Fibroblast of skin of right quadriceps (primary cell): ENCODE results near the gene CAT.
A peak's percentile ranks its signal among the peaks of the same experiment; 100 is the strongest.

Experiments
- DNase-seq: peaks from one replicate; pipeline ENCODE4 v3.0.0-alpha.2; 2013

Gene CAT

GRCh38 chr11:34501500-34501899 is 62.8 kb downstream of the CAT start:
- DNase-seq = peak; percentile 81

GRCh38 chr11:34501949-34502348 is 63.2 kb downstream of the CAT start:
- peak; percentile 5 for DNase-seq

DNA sequence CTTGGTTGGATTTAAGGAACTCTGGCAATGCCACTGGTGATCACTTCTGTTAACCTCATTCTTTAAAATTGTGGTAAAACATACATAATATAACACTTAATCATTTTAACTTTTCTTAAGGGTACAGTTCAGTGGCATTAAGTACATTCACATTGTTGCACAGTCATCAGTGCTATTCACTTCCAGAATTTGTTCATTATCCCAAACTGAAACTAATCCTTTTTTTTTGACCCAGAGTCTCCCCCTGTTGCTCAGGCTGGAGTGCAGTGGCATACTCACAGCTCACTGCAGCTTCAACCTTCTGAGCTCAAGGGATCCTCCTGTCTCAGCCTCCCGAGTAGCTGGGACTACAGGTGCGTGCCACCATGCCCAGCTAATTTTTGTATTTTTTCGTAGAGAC is 64.2 kb downstream of the CAT start:
- DNase-seq = peak; percentile 13

DNA sequence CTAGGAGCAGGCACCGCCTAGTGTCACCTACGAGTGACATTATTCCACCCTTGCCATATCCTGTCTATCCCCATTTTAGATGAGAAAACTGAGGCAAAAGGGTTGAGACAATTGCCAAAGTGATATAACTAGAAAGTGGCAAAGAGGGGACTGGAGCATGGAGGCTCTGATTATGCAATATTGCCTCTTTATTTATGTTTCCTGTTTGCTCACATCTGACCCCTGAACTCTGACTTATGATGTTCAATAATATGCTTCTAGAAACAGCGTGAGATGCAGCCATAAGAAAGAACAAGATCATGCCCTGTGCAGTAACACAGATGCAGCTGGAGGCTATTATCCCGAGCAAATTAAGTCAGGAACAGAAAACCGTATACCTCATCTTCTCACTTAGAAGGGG is 67.1 kb downstream of the CAT start:
- no peak for DNase-seq

DNA sequence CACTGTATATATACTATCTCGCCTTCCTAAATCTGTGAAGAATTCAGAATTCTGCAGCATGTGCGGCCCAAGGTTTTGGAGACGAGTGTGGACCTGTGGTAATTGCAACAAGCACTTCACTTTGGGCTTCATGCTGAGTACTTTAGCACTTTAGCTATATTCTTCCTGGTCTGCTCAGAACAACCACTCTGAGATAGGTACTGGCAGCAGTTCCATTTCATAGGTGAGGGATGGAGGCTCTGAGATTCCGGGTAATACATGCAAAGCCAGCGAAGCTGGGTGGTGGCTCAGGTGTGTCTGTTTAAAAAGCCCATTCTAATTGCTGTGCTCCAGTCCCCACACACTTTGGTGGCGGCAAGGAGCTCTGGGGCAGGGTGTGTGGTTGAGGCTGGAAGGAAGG is 68.4 kb downstream of the CAT start:
- DNase-seq = no peak

DNA sequence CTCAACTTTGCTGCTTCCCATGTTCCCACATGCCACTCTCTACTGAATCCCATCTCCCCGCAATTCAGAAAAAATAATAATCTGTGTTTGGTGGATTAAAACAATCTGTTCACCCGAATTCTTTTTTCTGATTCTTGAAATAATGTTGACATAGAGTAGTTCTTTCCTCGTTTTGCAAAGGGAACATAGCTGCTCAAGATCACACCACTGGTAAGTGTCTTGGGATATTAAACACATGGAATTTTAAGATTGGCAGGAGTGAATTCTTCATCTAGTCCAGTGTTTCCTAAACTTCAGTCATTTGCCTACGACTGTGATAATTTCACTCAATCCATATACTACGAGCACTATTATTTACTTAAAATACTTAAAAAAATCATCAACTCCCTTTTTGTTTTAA is 68.9 kb downstream of the CAT start:
- DNase-seq = no peak

GRCh38 chr11:34508524-34508923 is 69.8 kb downstream of the CAT start:
- DNase-seq = peak; percentile 8

DNA sequence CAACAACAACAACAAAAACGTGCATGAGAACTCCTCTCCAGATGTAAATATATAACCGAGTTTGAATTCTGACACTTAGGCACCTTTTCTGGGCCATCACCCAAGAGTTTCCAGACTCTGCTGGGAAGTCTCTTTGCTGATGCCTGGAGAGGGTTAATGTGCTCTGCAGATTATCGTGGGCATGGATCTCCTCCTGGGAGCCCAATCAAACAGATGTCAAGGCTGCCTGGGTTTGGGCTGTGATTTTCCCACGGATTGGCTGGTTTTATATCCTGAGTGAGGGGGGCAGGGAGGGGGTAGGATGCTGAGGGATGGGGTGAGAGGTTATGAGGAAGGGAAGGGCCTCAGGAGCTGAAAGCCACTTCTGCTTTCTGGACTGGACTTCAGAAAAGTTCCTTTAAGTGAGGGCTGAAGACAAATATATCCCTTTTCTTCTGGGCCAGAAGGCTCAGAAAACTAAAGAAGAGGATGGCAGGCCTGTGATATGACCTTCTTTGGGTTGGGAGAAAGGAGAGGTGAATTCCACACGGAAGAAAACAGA is 70.7 kb downstream of the CAT start:
- DNase-seq = no peak

- DNase-seq = no peak
Observed at GRCh38 chr11:34510218-34510617, 71.5 kb downstream of the CAT start.

DNA sequence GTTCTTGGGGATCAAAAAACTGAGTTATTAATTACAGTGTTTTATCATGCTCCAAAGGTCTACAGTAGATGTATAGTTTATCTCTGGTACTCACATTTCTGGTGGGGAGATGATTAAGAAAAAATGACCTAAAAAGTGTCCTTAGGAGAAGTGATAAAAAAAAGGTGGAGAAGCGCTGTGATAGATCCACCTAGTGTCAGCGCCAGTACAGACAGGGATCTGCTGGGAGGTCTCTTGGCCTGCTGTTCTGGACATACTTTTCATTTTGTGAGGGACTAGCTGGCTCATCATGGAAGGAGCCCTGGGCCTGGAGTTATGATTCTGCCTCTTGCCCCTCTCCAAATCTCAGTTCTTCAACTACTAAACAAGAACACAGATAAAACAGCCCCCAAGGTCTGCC is 71.9 kb downstream of the CAT start:
- no peak for DNase-seq

DNA sequence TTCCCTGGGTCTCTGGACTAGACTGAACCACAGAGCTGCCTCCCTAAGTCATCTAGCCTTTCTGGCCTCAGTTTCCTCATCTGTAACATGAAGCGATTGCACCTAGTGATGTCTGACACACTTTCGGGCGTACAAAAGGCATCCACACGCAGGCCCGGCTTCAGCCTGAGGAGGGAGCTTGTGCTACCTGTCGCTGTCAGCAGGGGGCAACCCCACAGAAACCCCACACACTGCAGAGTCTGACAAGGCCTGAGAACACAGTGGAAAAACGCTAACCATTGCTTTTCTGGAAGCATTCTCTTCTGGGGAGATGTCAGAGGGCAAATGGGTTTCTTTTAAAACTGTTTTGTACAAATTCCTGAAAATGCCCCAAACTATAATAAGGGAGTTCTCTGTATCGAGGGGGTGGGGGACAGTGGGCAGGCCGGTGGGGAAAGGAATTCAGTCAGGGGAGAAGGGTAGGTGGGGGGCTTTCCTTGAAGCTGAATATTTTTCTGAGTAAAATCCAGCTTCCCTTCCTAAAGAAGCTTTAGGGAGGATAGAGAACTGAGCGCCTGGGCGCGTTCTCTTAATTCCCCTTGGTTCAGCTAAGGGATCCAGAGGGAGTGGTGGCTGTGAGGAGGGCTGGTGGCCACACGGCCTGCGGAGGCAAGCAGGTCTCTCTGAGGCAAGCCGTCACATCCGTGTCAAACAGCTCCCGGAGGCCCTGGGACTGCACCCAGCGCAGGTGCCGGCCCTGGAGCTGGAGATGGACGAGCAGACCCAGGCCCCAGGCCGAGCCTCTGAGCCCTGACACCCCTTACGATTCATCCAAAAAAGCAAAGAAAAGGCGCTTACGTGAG is 74.3 kb downstream of the CAT start:
- peak; percentile 33 for DNase-seq

DNA sequence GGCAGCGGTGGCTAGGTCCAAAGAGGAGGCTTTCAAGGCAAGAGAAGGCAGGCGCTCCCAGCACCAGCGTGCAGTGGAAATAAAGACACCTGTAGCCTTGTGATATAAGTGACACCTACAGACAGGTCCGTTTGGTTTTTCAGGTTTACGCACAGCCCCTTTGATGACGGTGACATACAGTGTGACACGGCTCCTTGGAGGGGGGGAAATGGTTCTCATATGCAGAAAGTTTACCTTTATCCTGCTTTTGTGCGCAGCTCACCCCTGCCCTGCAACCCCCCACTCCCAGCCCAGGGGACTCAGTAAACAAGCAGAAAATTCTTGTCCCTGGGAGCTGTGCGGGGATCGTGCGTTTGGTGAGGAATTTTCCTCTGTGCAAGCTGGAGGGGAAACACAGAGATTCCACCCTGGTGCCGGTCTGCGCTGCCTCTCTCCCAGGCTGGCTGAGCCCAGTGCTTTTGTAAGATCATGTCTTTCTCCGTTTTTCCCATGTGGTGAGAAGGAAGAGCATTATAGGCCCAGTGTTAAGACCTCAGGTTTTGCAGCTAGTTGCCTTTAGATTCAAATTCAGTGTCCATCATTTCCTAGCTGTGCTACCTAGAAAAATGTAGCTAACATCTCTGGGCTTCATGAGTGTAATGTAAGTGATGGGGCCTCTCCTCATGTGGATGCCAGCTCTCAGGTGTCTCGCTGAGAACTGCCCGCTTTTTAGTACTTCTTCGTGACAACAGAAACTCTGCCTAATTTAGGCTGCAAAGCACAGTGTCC is 75.1 kb downstream of the CAT start, which contains the start of gene ELF5:
TSS of gene ELF5 (minus strand) at position 113 of the 768 bp plus-strand sequence. CDS start 8,045 bp downstream, outside the sequence.
- DNase-seq = no peak

DNA sequence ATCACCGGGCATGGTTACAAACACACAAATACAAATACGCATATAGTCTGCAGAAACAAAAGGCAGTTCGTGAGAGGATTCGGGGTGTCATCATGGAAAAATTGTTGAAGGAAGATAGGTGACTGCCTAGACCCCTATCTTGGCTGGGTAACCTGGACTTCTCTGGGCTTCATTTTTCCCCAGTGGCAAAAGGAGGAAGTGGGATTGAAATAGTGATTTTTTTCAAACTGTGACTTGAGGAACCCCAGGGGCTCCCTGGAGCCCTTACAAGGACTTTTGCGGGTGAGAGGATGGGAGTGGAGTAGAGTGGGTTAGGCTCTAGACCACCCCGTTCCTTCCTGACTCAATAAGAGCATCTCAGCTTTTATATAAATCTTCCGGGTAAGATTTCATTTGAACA is 75.9 kb downstream of the CAT start:
- DNase-seq = no peak

- DNase-seq = no peak
Observed at GRCh38 chr11:34516247-34517040, 77.7 kb downstream of the CAT start.

DNA sequence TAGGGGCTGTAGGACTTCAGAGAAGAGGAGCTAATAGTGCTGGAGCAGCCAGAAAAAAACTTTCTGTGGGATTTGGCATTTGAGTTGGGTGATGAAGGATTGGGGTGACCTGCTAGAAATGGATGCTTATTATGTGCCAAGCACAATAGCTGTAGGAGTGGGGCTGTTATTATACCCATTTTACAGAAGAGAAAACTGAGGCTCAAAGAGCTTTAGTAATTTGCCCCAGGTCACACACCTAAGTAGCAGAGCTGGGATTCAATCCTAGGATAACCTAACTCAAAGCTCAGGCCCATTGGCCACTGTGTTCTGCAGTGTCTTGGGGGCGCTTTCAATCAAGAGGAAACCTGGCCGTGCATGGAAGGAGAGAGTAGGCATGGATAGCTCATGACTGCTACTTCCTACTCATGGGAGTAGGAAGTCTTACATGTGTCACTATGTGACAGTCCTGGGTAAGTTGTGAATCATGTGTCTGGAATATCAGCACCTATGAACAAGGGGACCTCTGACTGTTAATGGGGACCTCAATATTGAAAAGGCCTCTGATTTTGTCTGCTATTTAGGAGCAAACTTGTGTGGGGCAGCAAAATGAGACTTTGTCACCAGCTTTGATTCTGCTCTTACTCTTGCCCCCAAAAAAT is 81.0 kb downstream of the CAT start:
- no peak for DNase-seq

DNA sequence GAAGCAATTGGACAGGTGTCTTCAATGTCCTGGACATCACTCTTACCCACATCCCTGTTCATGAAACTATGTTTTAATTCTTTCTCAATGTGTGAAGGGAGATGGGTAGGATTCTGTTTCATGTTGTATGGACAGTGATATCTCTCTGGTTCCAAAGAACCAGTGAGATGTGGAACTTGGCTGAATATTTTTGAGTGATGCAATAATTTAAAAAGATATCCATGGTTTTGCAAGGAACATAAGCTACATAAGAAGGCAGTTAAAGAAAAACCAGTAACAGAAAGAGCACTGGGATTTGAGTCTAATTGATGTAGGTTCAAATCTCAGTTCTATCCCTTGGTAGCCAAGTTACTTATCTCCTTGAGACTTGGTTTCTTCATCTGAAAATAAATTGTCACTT is 82.5 kb downstream of the CAT start:
- DNase-seq = no peak
